Measurements from ENCODE around the gene PTGS1. TPM values are rescaled to one million over a fixed set of nuclear protein-coding genes. Genes with fewer than 3 reads are reported as not detected.
A peak's percentile ranks its signal among the peaks of the same experiment; 100 is the strongest.

PTGS1 gene
- total RNA-seq, 4 donors from 2014 or later: 15.8 to 154 (median 46.4) TPM

GRCh38 chr9:122380293-122380692 lies 9.5 kb downstream of the PTGS1 start:
- H3K27ac ChIP-seq: no peak overlapping the region
- no peak for ATAC-seq
- H3K4me3 ChIP-seq: no peak overlapping the region
- TF ChIP-seq POLR2A (IDR thresholded peaks at IDR 0.05): no peak
- no peak for TF ChIP-seq EP300 (IDR thresholded peaks at IDR 0.05)
- no peak for TF ChIP-seq CTCF (IDR thresholded peaks at IDR 0.05)
- TF ChIP-seq POLR2AphosphoS5 (IDR thresholded peaks at IDR 0.05): no peak
- no peaks in the 10 kb centered on the region for H3K27me3 ChIP-seq
- peaks cover 0 to 34% of the 10 kb centered on the region in 2 donors for H3K36me3 ChIP-seq
- H3K9me3 ChIP-seq: no peaks in the 10 kb centered on the region
- peaks cover 0 to 49% (median 23%) of the 10 kb centered on the region in 3 donors for H3K4me1 ChIP-seq
- 83 to 96% methylated on average over 4 of the region's 4 CpGs for WGBS, 2 donors (ENCODE audit: low coverage in 1 of 2)

GRCh38 chr9:122381206-122381950 lies 10.6 kb downstream of the PTGS1 start:
- peak overlapping the region in 1 of 4 donors; percentile 9 for H3K27ac ChIP-seq
- peaks cover 0 to 45% of the 10 kb centered on the region in 2 donors for H3K36me3 ChIP-seq
- WGBS, 2 donors (ENCODE audit: low coverage in 1 of 2): 60% methylated on average over 1 of the region's 14 CpGs; no CpG with 5 or more reads in 1 of the 2 donors
- no peak overlapping the region for H3K4me3 ChIP-seq
- no peak for ATAC-seq
- peaks cover 0 to 38% (median 13%) of the 10 kb centered on the region in 3 donors for H3K4me1 ChIP-seq
- H3K27me3 ChIP-seq: no peaks in the 10 kb centered on the region
- no peaks in the 10 kb centered on the region for H3K9me3 ChIP-seq
- TF ChIP-seq POLR2AphosphoS5 (IDR thresholded peaks at IDR 0.05) (no peak), CTCF (IDR thresholded peaks at IDR 0.05) (no peak), EP300 (IDR thresholded peaks at IDR 0.05) (no peak), POLR2A (IDR thresholded peaks at IDR 0.05) (no peak)

- no peaks in the 10 kb centered on the region for H3K9me3 ChIP-seq
- peaks cover 0 to 63% of the 10 kb centered on the region in 2 donors for H3K36me3 ChIP-seq
- H3K27ac ChIP-seq: peak overlapping the region in 3 of 4 donors; percentile 60 to 64 (median 61)
- H3K4me1 ChIP-seq: peaks cover 0 to 21% (median 6%) of the 10 kb centered on the region in 3 donors
- H3K27me3 ChIP-seq: no peaks in the 10 kb centered on the region
- 39 to 64% methylated on average over 3 to 4 of the region's 16 CpGs for WGBS, 2 donors (ENCODE audit: low coverage in 1 of 2)
- peak; percentile 77 for ATAC-seq
- H3K4me3 ChIP-seq: no peak overlapping the region
- no peak for TF ChIP-seq POLR2A (IDR thresholded peaks at IDR 0.05)
- TF ChIP-seq CTCF (IDR thresholded peaks at IDR 0.05): no peak
- no peak for TF ChIP-seq POLR2AphosphoS5 (IDR thresholded peaks at IDR 0.05)
- TF ChIP-seq EP300 (IDR thresholded peaks at IDR 0.05): no peak
These were observed 12.4 kb downstream of the PTGS1 start for GRCh38 chr9:122382901-122383850.

- peak; percentile 8 for ATAC-seq
- peaks cover 0 to 61% of the 10 kb centered on the region in 2 donors for H3K36me3 ChIP-seq
- peak overlapping the region in 3 of 4 donors; percentile 60 to 64 (median 61) for H3K27ac ChIP-seq
- H3K4me1 ChIP-seq: peaks cover 0 to 21% (median 6%) of the 10 kb centered on the region in 3 donors
- H3K4me3 ChIP-seq: no peak overlapping the region
- no peaks in the 10 kb centered on the region for H3K27me3 ChIP-seq
- no peaks in the 10 kb centered on the region for H3K9me3 ChIP-seq
- TF ChIP-seq POLR2A (IDR thresholded peaks at IDR 0.05) (no peak), POLR2AphosphoS5 (IDR thresholded peaks at IDR 0.05) (no peak), CTCF (IDR thresholded peaks at IDR 0.05) (no peak), EP300 (IDR thresholded peaks at IDR 0.05) (no peak)
- 48% methylated on average over 3 of the region's 7 CpGs; no CpG with 5 or more reads in 1 of the 2 donors for WGBS, 2 donors (ENCODE audit: low coverage in 1 of 2)
These were observed 13.2 kb downstream of the PTGS1 start for GRCh38 chr9:122383992-122384461.

Measured in gastroesophageal sphincter (tissue), 4 donors.